Mononuclear cell (primary cell): ENCODE measurements around the gene PUM1. TPM values are rescaled to one million over a fixed set of nuclear protein-coding genes. Genes with fewer than 3 reads are reported as not detected.

Experiments used
- H3K27me3 ChIP-seq: 2 replicates; pipeline ENCODE4 v1.6.0; 2011; ENCODE audit warnings: low read length, control low read depth; ENCODE audit not compliant: insufficient read depth
- H3K4me1 ChIP-seq: 2 replicates; pipeline ENCODE4 v1.5.1; 2011; ENCODE audit warnings: mild to moderate bottlenecking, low read length, control low read depth; ENCODE audit not compliant: insufficient read depth
- H3K4me3 ChIP-seq: 2 replicates; pipeline ENCODE4 v1.5.1; 2011; ENCODE audit warnings: mild to moderate bottlenecking, low read length, moderate library complexity
- H3K9me3 ChIP-seq: 2 replicates; pipeline ENCODE4 v1.5.1; 2011; ENCODE audit warnings: low read depth, mild to moderate bottlenecking, control low read depth, low read length
- total RNA-seq: library from RNA; depleted of rRNA; stranded (reverse); fragments of >200 nt; gene quantifications from one replicate; pipeline ENCODE4 v1.2.3, GENCODE V29; 2012

The PUM1 gene
- total RNA-seq, 1 donor: 154 TPM

DNA sequence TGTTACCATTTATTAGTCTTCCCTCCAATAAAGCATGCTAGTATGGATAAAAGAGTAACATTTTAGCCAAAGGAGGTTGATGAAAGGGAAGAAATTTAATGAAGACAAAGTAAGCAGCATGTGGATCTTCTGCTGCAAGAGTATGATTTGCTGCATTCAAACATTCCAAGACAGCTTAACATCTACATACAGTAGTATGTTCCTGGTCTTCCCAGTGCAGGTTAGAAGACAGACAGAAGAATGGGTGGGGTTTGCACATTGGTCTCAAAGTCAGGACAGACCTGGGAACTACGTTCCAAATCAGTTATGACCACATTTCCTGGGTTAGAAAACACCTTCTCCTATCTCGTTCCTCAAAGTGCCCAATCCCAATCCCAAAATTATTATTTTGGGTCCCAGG, 43.3 kb downstream of the PUM1 start:
- Histone ChIP-seq H3K4me3 (no peak overlapping the region), H3K4me1 (peaks cover 41% of the 10 kb centered on the region), H3K9me3 (no peaks in the 10 kb centered on the region), H3K27me3 (no peaks in the 10 kb centered on the region)

GRCh38 chr1:31020007-31020790, 45.3 kb downstream of the PUM1 start:
- Histone ChIP-seq H3K27me3 (no peaks in the 10 kb centered on the region), H3K4me1 (peaks cover 26% of the 10 kb centered on the region), H3K9me3 (no peaks in the 10 kb centered on the region), H3K4me3 (no peak overlapping the region)

DNA sequence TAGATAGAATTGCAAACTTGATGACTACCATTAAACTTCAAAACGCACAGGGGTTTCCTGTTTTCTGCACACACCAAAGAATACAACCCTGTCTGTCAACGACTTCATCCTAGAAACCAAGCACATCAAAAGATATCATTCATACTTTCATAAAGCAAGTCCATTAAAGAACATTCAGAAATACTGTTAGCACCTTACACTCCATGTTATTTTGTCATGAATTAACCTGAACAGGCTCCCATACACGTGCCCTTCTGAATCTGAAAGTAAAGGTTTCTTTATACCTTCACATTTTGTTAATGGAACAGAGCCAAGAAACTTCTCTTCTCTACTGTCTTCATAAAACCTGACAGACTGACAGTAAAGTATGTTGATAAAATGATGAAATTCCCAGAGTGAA, 46.1 kb downstream of the PUM1 start:
- Histone ChIP-seq H3K4me3 (no peak overlapping the region), H3K4me1 (peaks cover 23% of the 10 kb centered on the region), H3K27me3 (no peaks in the 10 kb centered on the region), H3K9me3 (no peaks in the 10 kb centered on the region)

- no peak overlapping the region for H3K4me3 ChIP-seq
- peaks cover 29% of the 10 kb centered on the region for H3K4me1 ChIP-seq
- H3K9me3 ChIP-seq: no peaks in the 10 kb centered on the region
Measured at GRCh38 chr1:31016868-31017267, 48.6 kb downstream of the PUM1 start.

GRCh38 chr1:31013187-31013864, 52.2 kb downstream of the PUM1 start:
- Histone ChIP-seq H3K4me3 (no peak overlapping the region), H3K27me3 (no peaks in the 10 kb centered on the region), H3K4me1 (peaks cover 31% of the 10 kb centered on the region)

More at GRCh38 chr1:31016868-31017267, 48.6 kb downstream of the PUM1 start:
- H3K27me3 ChIP-seq: no peaks in the 10 kb centered on the region

DNA sequence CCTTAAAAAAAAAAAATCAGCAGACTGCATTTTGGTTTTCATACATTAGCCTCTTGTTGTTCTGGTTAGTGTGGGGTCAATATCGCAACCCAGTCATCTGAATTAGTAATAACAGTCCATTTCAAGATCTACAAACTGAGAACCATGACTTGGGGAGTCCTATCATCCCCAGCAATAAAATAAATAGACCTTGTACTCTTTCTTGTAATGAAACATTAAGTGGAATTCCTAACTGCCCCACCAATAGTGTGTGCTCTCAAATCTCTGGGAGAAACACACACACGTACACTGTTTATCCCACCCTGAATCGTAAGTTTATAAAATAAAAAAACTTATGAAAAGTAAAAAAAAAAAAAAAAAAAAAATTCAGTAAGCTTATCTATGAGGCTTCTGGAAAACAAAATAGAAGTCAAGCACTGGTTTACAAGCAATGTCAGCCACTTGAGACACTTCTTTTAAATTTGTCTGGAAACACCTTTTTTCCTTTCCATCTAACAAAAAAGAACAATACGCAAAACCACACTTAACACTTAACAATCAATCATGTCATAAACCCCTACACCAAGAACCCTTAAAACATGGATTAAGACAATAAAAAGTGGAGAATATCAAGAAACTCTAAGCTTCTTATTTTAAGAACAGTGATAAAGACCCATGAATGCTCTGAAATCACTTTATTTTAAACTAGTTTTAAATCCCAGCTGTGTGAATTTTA, 53.1 kb downstream of the PUM1 start:
- H3K4me3 ChIP-seq: no peak overlapping the region
- peaks cover 27% of the 10 kb centered on the region for H3K4me1 ChIP-seq
- H3K9me3 ChIP-seq: no peaks in the 10 kb centered on the region
- H3K27me3 ChIP-seq: no peaks in the 10 kb centered on the region

More at GRCh38 chr1:31013187-31013864, 52.2 kb downstream of the PUM1 start:
- no peaks in the 10 kb centered on the region for H3K9me3 ChIP-seq

DNA sequence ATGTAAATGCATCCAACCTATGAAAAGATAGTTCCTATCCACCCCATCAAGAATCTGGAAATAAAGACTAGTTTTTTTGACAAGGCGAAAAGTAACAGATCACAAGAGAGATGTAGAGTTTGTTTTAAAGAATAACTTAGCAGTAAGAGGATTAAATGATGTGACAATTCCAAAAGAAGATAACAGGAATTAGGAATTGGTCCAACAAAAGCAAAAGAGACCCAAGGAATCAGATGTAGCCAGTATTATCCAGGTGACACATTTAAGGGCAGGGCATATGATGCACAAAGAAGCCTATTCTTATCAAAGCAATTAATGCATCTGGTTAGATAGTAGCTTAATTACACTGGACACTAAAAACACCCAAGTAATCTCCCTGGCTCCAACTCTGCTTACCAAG, 53.8 kb downstream of the PUM1 start:
- Histone ChIP-seq H3K9me3 (no peaks in the 10 kb centered on the region), H3K4me1 (peaks cover 27% of the 10 kb centered on the region), H3K4me3 (no peak overlapping the region), H3K27me3 (no peaks in the 10 kb centered on the region)

DNA sequence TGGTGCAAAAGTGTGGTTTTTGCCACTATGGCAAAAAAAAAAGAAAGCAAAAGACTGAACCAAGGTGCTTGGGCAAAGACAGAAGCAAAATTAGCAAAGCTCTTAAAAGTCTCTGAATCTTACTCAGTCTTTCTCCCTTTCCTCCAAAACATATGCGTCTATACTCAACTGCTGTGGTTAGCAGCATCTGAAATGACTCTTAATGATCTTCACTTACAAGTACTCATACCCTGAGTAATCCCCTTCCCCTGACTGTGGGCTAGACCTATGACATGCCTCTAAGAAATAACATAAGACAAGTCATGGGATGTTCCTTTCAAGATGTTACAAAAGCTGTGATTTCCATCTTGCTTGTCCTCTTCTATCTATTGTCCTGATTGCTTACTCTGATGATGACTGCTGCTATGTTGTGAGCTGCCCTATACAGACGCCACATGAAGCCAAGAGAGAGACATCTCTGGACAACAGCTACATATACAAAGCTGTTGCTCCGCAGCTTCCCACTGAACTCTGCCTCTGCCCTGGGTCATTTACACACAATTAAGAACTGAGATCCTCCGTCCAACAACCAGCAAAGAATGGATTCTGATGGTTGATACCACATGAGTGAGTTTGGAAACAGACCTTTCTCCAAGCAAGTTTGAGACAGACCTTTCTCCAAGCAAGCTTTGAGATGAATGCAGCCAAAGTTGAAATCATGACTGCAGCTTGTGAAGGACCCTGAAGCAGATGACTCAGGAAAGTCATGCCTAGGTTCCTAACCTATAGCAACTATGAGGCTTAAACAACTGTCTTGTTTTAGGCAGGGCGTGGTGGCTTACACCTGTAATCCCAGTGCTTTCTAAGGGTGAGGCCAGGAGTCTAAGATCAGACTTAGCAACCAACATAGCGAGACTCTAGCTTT, 55.2 kb downstream of the PUM1 start:
- Histone ChIP-seq H3K27me3 (no peaks in the 10 kb centered on the region), H3K4me3 (no peak overlapping the region), H3K9me3 (no peaks in the 10 kb centered on the region), H3K4me1 (peaks cover 27% of the 10 kb centered on the region)

DNA sequence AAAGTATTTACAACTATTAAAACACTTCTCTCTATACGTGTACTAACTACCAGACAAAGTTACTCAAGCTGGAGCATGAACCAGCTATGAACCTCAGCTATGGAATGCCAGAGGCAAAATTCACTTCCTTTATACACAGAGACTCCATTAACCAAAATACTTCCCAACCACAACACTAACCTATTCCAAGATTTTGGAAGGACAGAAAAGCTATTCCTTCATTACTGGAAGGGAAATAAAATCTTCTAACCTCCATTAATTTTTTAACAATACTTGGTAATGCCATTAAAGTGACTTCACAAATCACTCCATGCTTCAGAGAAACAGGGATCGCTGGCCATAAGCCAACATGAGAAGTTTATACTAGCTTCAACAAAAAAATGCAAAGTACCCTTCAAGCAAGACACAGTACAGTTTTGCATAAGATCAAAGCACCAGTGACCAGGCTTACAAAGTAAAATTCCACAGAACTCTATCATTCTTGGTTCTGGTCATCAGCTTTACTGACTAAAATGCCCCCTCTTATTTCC, 58.0 kb downstream of the PUM1 start:
- H3K27me3 ChIP-seq: no peaks in the 10 kb centered on the region
- no peaks in the 10 kb centered on the region for H3K9me3 ChIP-seq
- no peak overlapping the region for H3K4me3 ChIP-seq
- H3K4me1 ChIP-seq: peaks cover 12% of the 10 kb centered on the region

- Histone ChIP-seq H3K9me3 (no peaks in the 10 kb centered on the region), H3K4me3 (no peak overlapping the region), H3K4me1 (peaks cover 9% of the 10 kb centered on the region), H3K27me3 (no peaks in the 10 kb centered on the region)
Measured at GRCh38 chr1:31006747-31007146, 58.8 kb downstream of the PUM1 start.

DNA sequence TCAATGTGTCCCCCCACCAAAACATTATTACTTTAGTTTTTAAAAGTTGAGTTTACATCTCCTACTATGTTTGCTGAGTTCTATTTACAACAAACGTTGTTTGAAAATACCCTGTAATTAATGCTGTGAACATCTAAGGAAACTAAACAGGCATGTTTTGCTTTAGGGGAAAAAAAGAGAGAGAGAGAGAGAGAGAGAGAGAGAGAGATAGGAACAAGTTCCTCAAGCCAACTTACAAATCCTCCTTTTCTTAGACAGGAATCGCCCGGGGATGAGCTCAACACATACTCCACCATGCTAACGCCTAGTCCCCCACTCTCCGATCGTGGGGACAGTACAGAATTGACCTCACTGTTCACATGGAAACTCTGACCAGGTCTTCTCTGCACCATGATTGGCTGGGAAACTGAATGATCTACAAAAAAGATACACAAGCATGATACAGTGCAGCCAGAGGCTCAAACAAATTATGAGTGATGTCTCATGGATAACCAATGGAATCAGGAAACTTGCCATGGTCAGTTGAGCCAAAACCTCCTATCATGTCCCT, 59.8 kb downstream of the PUM1 start:
- Histone ChIP-seq H3K4me3 (no peak overlapping the region), H3K9me3 (no peaks in the 10 kb centered on the region), H3K27me3 (no peaks in the 10 kb centered on the region), H3K4me1 (peaks cover 4% of the 10 kb centered on the region)

DNA sequence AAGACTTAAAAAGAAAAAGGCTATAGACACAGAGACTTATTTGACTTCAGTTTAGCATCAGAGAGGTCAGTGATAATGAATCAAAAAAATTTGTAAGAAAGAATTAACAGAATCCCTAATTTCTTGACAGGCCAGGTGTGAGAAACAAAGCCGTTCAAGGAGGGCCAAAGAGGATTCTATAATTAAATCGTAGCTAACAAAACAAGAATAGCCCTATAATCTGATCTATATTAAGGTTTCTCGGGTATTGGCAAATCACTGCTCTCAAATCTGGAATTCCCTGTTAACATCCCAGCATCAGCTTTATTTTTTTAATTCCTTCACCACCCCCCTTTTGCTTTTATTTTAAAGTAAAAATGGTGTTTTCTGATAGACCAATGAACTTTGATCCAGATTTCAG, 60.3 kb downstream of the PUM1 start:
- H3K9me3 ChIP-seq: no peaks in the 10 kb centered on the region
- H3K4me3 ChIP-seq: no peak overlapping the region
- H3K4me1 ChIP-seq: no peaks in the 10 kb centered on the region
- H3K27me3 ChIP-seq: no peaks in the 10 kb centered on the region

DNA sequence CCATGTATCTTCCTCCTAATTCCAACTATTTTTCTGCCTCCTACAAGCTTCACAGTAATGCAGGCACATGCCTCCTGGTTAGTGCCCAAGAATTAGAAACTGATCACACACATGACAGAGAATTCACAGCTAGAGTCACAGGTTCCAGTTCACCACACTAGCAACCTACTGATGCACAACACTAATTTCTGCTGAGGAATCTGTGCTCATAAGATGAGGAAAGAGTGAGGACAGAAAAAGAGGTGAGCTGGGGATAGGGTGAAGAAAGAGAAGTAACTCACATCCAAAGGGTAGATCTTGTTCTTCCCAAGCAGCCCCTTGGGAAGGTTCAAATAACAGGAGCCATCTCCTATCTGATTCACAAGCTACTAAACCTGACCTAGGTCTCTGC, 61.3 kb downstream of the PUM1 start:
- no peaks in the 10 kb centered on the region for H3K27me3 ChIP-seq
- no peak overlapping the region for H3K4me3 ChIP-seq
- no peaks in the 10 kb centered on the region for H3K9me3 ChIP-seq
- H3K4me1 ChIP-seq: no peaks in the 10 kb centered on the region

DNA sequence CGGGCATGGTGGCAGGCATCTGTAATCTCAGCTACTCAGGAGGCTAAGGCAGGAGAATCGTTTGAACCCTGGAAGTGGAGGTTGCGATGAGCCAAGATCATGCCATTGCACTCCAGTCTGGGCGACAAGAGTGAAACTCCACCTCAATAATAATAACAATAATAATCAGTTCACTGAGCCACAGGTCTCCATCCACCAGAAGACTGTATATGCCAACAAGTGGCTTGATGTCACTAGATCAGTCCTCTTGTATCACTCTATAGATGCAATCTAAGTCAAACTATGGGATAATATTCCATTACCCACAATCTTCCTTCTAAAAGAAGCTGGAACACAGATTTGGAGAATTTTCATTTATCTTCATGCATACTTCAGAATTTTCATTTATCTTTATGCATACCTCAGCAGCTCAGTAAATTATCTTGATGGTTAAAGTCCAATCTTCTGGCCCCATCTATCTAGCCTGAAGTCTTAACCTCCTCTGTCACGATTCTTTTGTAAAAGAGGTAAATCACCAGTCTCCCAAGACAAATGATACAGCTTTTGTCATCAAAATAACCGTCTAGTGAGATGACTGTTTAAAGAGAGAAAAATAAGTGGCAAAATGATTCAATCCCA, 61.8 kb downstream of the PUM1 start:
- Histone ChIP-seq H3K4me1 (no peaks in the 10 kb centered on the region), H3K4me3 (no peak overlapping the region), H3K27me3 (no peaks in the 10 kb centered on the region), H3K9me3 (no peaks in the 10 kb centered on the region)
